Ureter (tissue), 1 donor: ENCODE measurements around the gene RLN2. TPM values are rescaled to one million over a fixed set of nuclear protein-coding genes. Genes with fewer than 3 reads are reported as not detected.

Experiments
- DNase-seq: peaks from one replicate; pipeline ENCODE4 v3.0.0-alpha.2; 2020; ENCODE audit warnings: low spot score
- total RNA-seq: library from RNA; stranded (reverse); gene quantifications from one replicate; pipeline ENCODE4 v1.2.4, GENCODE V29; 2023
- donor health status: DM: yes; HTN: yes; CAD: no.

The RLN2 gene
- total RNA-seq, 1 donor from 2014 or later: 0.55 TPM

DNA sequence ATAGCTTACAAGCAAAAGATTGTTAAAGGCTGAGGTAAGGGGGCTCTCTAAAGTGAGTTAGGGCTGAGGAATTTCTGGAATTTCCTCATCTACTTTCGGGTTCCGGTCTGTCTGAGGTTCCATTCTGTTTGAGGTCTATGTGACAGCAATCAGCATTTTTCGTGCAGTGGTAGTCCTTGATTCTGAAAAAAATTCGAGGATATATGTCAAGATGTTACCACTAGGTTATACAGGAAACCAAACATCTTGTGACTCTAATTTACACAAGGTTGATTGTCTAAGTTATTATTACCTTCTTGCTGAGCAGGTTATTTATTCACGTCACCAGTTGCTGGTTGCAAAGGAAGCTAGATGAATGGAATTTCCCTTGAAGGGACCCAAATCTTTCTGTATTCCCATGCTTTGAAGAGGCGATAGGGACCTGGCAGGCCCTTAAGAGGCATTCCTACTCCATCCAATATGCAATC is 35.2 kb downstream of the RLN2 start:
- no peak for DNase-seq

DNA sequence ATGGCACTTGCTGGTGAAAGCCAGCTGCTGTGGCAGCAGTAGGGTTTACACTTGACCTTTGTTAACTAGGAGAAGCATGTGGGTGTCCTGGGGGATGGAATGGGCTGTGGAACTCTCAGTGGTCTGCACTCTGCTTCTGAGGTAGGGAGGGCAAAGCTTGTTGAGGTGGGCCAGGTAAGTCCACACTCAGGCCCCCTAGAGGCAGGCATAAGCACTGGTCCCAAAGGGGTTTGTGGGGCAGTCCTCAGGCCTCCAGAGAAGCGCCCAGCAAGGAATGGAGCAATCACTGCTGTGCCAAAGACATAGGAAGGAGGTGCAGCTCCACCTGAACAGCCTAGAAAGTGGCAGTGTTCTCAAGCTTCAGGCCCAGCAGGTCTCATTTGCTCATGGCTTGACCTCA is 38.6 kb downstream of the RLN2 start:
- no peak for DNase-seq

DNA sequence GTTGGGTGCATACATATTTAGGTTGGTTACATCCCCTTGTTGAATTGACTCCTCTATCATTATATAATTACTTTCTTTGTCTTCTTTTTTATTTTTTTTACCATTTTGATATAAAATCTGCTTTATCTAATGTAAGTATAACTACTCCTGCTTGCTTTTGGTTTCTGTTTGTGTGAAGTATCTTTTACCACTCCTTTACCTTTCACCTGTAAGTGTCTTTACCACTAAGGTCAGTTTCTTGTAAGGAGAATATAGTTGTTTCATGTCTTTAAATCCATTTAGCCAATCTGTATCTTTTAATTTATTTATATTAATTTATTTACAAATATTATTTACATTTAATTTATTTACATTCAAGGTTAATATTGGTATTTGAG is 40.3 kb downstream of the RLN2 start:
- no peak for DNase-seq

DNA sequence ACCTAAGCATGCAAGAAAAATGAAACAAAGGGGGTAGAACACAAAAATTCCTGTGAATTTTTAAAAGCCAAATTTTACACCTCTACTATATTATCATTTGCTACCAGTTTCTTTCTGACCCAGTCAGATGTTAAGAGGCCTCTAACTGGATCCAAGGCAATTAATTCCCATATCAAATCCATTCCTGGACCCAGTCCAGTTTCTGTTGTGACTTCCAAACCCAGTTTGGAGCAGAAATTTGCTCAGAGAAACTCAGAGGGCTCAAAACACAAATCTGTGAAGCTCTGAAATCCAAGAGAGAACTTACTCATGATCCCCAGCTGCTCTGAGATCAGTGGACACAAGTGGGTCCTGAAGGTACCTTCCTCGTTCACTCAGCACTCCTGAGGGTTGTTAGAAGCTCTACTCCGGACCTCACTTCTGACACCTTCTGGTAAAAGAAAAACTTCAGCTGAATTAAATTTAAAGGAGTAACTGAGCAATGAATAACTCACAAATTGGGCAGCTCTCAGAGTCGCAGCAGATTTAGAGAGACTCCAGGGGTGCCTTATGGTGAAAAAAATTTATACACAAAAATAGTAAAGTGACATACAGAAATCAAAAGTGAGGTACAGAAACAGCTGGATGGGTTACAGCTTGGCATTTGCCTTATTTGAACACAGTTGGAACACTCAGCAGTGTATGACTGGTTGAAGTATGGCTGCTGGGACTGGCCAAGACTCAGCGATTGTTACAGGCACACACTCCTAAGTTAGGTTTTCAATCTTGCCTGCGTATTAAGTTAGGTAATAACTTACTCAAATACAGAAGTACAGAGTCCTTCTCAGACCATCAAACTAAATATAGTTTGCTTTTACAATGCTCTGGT is 40.9 kb downstream of the RLN2 start:
- no peak for DNase-seq

Other genes with a start within 250 kb of the RLN2 start
- gene INSL6, start 119.1 kb downstream of the RLN2 start, total RNA-seq: not detected
- not detected for gene INSL4, start 73.3 kb downstream of the RLN2 start, total RNA-seq
- gene RLN1, start 35.2 kb upstream of the RLN2 start, total RNA-seq: not detected
- 23.5 TPM for gene PLGRKT, start 133.2 kb upstream of the RLN2 start, total RNA-seq
- 5.4 TPM for gene CD274, start 145.8 kb upstream of the RLN2 start, total RNA-seq
- gene PDCD1LG2, start 205.8 kb upstream of the RLN2 start, total RNA-seq: 1.7 TPM